Right atrium auricular region (tissue), 2 donors: ENCODE measurements around the gene PLA2G6. TPM values are rescaled to one million over a fixed set of nuclear protein-coding genes. Genes with fewer than 3 reads are reported as not detected.
"Not testable (repeated sequence)": the region's sequence is repeated elsewhere in the genome, so short reads cannot be mapped to it uniquely, and the experiment has no call there.

Experiments used
- DNase-seq: peaks from one replicate; pipeline ENCODE4 v3.0.0-alpha.2; 2019; ENCODE audit warnings: low spot score
- H3K27ac ChIP-seq, 2 donors: fragments of 200-600 bp; sonication (generic); 1 replicate in 1 of 2; 2 replicates in 1 of 2; pipeline ENCODE4 v1.5.1; 2016 to 2019
- H3K27me3 ChIP-seq, 2 donors: fragments of 200-600 bp; sonication (generic); one replicate each; pipeline versions ENCODE4 v1.5.1 to v1.6.0; 2017 to 2019
- H3K36me3 ChIP-seq: fragments of 200-600 bp; sonication (generic); one replicate; pipeline ENCODE4 v1.5.1; 2016
- H3K4me1 ChIP-seq, 2 donors: fragments of 200-600 bp; sonication (generic); one replicate each; pipeline versions ENCODE4 v1.5.1 to v1.6.0; 2017 to 2019
- H3K4me3 ChIP-seq, 2 donors: fragments of 200-600 bp; sonication (generic); 1 replicate in 1 of 2; 2 replicates in 1 of 2; pipeline ENCODE4 v1.5.1; 2017 to 2019; ENCODE audit warnings: mild to moderate bottlenecking in 1 of 2, moderate library complexity in 1 of 2
- H3K9me3 ChIP-seq, 2 donors: fragments of 200-600 bp; sonication (generic); one replicate each; pipeline ENCODE4 v1.5.1; 2019
- total RNA-seq, 2 donors: library from RNA; depleted of rRNA; stranded (reverse); fragments of >200 nt; gene quantifications; one replicate each; pipeline ENCODE4 v1.1.0, GENCODE V29; 2016
- TF ChIP-seq, protein P1 (sequence below), 2 donors: fragments of 200-600 bp; sonication (generic); IDR thresholded peaks; one replicate each; pipeline ENCODE4 v1.5.1; 2019; ENCODE audit warnings: antibody characterized with exemption in 2 of 2

The PLA2G6 gene
- total RNA-seq, 2 donors from 2014 or later, result 9.0 to 15.6 TPM

DNA sequence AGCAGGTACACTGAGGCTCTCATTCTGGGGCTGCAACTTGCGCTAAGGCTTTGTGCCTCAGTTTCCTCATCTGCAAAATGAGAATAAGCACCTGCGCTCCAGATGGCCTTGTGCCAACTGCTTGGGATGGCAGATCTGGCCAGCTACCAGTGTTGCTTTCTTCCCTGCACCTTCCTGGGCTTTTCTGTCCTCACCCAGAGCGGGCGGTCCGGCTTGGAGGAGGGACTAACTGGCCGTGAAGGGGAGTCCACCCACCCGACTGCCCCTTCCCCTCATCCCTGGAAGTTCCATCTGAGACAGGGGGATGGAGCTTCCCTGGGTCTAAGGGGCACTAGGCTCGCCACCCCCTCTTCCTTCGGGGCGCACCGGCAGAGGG, 101.2 kb downstream of the PLA2G6 start:
- peak overlapping the region; percentile 19 to 50 for H3K4me3 ChIP-seq

DNA sequence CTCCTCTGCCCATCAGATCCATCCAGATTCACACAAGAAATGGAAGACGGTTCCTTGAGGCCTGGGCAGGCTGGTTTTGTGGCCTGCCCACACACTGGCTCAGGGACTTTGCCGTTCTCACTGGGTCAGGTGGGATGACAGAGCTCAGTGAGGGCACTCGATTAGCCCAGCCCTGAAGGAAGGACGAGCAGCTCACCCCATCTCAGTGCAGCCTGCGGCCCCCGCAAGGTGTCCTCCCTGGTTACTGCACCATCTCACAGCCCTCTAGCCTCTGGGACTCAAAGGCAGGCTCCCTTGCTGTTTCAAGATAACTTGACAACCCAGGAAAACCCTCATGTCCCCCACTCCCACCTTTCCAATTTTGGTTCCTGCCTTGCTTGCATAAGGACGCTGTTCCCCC, 101.8 kb downstream of the PLA2G6 start:
- DNase-seq, result no peak
- Histone ChIP-seq H3K4me3 (no peak overlapping the region), H3K36me3 (peaks cover 6% of the 10 kb centered on the region), H3K27ac (no peak overlapping the region), H3K4me1 (peaks cover 0 to 21% of the 10 kb centered on the region in 2 donors), H3K9me3 (no peaks in the 10 kb centered on the region), H3K27me3 (no peaks in the 10 kb centered on the region)
- TF ChIP-seq, protein P1, sequence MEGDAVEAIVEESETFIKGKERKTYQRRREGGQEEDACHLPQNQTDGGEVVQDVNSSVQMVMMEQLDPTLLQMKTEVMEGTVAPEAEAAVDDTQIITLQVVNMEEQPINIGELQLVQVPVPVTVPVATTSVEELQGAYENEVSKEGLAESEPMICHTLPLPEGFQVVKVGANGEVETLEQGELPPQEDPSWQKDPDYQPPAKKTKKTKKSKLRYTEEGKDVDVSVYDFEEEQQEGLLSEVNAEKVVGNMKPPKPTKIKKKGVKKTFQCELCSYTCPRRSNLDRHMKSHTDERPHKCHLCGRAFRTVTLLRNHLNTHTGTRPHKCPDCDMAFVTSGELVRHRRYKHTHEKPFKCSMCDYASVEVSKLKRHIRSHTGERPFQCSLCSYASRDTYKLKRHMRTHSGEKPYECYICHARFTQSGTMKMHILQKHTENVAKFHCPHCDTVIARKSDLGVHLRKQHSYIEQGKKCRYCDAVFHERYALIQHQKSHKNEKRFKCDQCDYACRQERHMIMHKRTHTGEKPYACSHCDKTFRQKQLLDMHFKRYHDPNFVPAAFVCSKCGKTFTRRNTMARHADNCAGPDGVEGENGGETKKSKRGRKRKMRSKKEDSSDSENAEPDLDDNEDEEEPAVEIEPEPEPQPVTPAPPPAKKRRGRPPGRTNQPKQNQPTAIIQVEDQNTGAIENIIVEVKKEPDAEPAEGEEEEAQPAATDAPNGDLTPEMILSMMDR (IDR thresholded peaks at IDR 0.05), result no peak

More for the DNA sequence above, 101.2 kb downstream of the PLA2G6 start:
- peaks cover 0 to 21% of the 10 kb centered on the region in 2 donors for H3K4me1 ChIP-seq
- no peaks in the 10 kb centered on the region for H3K27me3 ChIP-seq
- no peaks in the 10 kb centered on the region for H3K9me3 ChIP-seq
- H3K36me3 ChIP-seq, result no peaks in the 10 kb centered on the region
- TF ChIP-seq, protein P1 (IDR thresholded peaks at IDR 0.05), result no peak
- no peak for DNase-seq
- no peak overlapping the region for H3K27ac ChIP-seq

DNA sequence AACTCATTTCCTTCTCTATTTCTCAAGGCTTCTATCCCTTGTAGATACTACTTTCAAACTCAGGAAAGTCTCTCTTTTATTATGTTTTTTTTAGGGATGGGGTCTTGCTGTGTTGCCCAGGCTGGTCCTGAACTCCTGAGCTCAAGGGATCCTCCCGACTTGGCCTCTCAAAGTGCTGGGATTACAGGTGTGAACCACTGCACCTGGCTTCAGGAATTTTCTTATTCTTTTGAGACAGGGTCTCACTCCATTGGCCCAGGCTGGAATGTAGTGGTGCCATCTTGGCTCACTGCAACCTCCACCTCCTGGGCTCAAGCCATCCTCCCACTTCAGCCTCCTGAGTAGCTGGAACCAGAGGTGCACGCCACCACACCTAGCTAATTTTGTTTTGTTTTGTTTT, 102.4 kb downstream of the PLA2G6 start:
- H3K27ac ChIP-seq, H3K27me3 ChIP-seq, DNase-seq, H3K9me3 ChIP-seq, H3K4me3 ChIP-seq: not testable (repeated sequence)
- Histone ChIP-seq H3K36me3 (peaks cover 12% of the 10 kb centered on the region), H3K4me1 (peaks cover 0 to 21% of the 10 kb centered on the region in 2 donors)

DNA sequence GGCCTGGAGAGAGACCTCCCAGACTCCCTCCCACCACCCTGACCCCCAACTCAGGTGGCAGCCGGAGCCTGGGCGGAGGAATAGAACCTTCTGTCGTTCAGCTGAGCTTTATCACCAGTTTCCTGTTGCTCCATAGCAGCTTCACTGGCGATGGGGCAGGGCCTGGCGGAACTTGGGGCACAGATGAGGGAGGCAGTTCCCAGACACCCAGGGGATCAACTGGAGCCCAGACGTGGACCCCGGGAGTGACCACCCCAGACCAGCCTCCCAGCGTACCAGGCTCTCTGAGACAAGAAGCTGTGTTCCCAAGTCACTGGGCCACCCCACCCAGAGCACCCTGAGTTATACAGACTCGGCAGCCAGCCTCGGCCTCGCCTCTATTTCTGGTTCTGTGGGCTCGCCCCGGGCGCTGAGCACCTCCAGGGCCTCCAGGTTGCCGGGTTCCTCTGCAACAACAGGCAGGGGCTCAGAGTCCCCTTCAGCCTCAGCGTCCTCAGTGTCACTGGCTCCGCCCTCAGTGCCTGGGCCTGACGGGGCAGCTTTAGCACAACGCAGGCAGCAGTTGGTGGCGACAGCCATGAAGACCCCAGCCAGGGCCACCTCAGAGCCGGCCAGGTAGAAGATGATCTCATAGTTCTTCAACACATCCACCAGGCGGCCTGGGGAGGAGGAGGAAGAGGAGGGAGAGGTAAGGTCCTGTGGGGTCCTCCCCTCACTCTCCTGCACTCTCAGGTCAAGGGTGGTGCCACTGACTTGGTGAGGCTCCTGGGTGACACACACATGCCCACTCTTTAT, 103.4 kb downstream of the PLA2G6 start:
- H3K27ac ChIP-seq, result no peak overlapping the region
- TF ChIP-seq, protein P1 (IDR thresholded peaks at IDR 0.05), result no peak
- no peaks in the 10 kb centered on the region for H3K9me3 ChIP-seq
- H3K4me3 ChIP-seq, result no peak overlapping the region
- no peaks in the 10 kb centered on the region for H3K27me3 ChIP-seq
- H3K36me3 ChIP-seq, result peaks cover 19% of the 10 kb centered on the region
- peaks cover 0 to 21% of the 10 kb centered on the region in 2 donors for H3K4me1 ChIP-seq
- DNase-seq, result no peak

DNA sequence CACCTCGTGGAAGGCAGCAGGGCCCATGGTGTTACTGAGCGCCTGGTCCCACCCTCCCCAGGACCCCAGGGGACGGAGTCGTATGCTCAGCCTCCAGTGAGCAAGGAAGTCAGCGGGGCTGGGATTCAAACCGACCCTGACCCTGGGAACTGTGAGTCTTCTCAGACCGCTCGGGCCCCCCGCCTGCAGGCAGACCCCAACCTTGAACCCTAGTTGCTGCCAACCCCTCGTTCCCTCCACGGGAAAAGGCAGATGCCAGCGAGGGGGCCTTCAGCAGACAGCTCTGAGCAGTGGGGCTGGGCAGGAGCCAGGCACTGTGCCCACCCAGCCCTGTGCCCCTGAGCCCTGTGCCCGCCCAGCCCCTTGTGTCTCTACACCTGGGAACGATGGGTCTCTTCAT, 104.0 kb downstream of the PLA2G6 start:
- Histone ChIP-seq H3K9me3 (no peaks in the 10 kb centered on the region), H3K27ac (no peak overlapping the region), H3K36me3 (peaks cover 26% of the 10 kb centered on the region), H3K27me3 (no peaks in the 10 kb centered on the region), H3K4me1 (peaks cover 0 to 21% of the 10 kb centered on the region in 2 donors), H3K4me3 (no peak overlapping the region)
- TF ChIP-seq, protein P1 (IDR thresholded peaks at IDR 0.05), result no peak
- no peak for DNase-seq

DNA sequence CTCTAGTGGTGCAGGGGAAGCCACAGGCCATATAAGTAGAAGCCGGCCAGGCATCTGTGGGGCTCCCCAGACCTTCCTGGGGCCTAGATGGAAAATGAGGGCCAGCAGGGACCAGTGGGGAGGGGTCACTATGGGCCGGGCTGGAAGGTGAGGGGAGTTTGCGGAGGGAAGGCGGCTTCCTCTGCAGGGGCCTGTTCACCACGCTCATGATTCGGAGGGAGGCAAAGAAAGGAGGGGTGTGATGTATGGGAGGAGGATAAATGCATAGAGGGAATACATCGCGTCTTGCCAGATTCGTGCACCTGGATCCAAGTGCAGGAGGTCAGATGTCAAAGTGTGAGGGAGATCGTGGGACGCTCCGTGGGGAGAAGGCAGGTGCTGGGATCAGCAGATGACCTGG, 104.5 kb downstream of the PLA2G6 start:
- Histone ChIP-seq H3K27me3 (no peaks in the 10 kb centered on the region), H3K9me3 (no peaks in the 10 kb centered on the region), H3K4me3 (no peak overlapping the region), H3K36me3 (peaks cover 28% of the 10 kb centered on the region), H3K4me1 (peaks cover 0 to 16% of the 10 kb centered on the region in 2 donors), H3K27ac (no peak overlapping the region)
- no peak for DNase-seq
- TF ChIP-seq, protein P1 (IDR thresholded peaks at IDR 0.05), result no peak
